NCI-H2227 (cell line): ENCODE results near the gene HOXB3.

Experiments used
- DNase-seq: peaks from one replicate; lab custom pipeline; 2025; ENCODE audit not compliant: unreplicated experiment; lab: John Stamatoyannopoulos, UW

The HOXB3 gene

DNA sequence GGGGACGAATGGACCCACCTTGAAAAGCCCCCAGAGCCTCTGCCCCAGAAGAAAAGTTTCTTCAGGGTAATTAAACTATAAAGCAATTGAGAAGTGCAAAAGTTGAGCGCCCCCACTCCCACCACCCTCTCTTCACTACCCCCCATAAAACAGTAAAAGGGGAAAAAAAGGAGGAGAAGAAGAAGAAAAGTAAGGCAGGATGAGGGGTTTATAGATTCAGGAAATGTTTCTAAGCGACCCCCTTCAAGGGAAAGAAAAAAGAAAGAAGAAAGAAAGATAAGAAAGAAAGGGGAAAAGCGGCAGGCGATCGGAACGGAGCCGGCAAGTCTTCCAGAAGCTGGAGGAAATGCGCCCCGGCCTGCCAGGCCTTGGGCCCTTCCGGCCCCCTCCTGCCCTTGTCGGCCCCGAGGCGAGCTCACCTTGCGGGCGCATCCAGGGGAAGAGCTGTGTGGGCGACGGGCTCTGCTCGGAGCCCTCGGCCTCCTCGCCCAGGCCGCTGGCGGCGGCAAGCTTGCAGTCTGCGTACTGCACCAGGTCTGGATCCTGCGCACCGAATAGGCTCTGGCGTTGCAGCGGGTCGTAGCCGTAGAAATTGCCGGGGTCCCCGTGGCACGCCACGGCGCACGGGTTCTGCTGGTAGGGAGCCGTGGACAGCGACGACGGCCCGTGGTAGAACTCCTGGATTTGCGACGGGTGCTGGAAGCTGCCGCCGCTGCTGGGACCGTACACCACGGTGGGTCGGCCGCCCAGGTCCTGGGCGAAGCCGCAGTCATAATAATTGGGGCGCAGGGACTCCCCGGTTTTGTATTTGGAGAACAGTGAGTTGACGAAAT lies 24.0 kb upstream of the HOXB3 start:
- peak; percentile 26 for DNase-seq

DNA sequence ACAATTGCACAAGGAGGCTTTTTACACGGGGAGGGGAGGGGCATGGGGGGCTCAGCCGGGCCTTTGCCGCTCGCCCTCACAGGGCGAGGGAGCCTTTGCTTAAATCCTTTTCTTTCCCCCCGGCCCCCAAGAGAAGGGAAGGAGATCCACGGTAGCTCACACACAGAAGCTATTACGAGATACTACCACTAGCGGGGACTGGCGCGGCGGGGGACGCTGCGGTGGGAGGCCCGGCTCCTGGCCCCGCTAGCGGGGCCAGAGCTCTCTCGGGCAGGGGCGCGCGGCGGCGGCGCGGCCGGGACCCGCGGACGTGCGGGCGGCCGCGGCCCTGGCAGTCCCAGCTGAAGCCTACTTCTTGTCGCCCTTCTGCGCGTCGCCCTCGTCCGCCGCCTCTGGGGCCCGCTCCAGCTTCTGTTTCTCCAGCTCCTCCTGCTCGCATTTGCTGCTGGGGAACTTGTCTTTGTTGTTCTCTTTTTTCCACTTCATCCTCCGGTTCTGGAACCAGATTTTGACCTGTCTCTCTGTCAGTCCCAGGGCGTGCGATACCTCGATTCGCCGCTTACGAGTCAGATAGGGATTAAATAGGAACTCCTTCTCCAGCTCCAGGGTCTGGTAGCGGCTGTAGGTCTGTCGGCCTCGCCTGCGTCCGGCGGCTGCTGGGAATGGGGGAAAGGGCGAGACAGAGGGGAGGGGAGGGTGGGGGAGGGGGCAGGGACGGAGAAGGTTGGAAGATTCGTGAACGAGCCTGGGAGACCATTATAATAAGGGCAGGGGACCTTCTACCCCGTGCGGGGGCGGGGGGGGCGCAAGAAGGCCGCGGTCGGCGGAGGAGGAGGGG lies 23.0 kb upstream of the HOXB3 start:
- peak; percentile 44 for DNase-seq

- DNase-seq, result peak; percentile 71
These were observed 22.4 kb upstream of the HOXB3 start for GRCh38 chr17:48612456-48612853.

- DNase-seq, result peak; percentile 71
These were observed 21.8 kb upstream of the HOXB3 start for GRCh38 chr17:48611681-48612455.

- no peak for DNase-seq
These were observed 21.2 kb upstream of the HOXB3 start for GRCh38 chr17:48611213-48611612.

GRCh38 chr17:48610282-48611211 lies 20.5 kb upstream of the HOXB3 start, which contains the start of gene HOXB7:
TSS of gene HOXB7 (minus strand) at chr17:48611017. CDS start at chr17:48610918, 99 bp downstream.
- DNase-seq, result peak; percentile 74

- peak; percentile 48 for DNase-seq
These were observed 19.8 kb upstream of the HOXB3 start for GRCh38 chr17:48609759-48610281.

DNA sequence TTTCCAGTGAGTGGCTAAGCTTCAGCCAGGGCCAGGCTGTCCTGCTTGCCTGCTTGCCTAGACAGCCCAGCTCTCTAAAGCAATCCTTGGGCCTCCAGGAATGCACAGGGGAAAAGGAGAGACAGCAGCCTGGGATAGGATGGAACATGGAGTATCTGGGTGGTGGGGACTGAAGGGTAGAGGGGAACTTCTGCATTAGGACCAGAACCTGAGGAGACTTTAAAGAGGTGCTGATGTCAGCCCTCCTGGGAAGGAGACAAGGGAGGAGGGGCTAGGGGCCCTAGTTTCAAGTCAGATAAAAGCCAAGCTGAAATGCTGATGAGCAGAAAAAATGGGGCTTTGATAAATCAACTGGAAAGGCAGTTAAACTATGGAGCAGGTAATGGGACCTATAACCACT lies 19.0 kb upstream of the HOXB3 start:
- no peak for DNase-seq

GRCh38 chr17:48608494-48608834 lies 18.4 kb upstream of the HOXB3 start:
- DNase-seq, result no peak

DNA sequence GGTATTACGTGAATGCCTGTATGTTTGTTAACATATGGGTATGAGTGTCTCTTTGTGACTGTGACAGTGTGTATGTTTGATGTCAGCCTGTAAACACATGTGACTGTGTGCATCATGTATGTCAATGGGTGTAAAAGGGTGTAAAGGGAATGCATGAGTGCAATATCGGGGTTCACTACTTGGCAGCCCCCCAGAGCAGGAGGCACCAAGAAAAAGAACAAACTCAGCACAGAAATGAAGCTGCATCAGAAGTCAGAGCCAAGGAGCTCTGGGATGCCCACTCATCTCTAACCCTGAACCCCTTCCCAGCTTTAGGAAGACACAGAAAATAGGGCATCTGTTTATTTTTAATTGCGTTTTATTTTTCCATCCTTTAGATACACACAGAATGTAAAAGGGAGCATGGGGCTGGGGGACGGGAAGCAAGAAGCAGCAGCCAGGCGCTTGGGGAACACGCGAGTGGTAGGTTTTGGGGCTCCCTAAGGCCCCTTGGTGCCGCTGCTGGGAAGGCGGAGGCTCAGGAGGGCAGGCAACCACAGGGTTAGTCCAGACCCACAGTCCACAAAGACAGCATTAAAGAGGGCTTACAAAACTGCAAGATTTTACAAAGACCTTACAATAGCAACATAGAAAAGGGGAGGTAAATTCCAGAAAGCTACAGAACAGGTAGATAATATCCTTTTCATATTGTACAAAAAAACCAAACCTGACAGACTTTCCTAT lies 17.0 kb upstream of the HOXB3 start:
- DNase-seq, result no peak

DNA sequence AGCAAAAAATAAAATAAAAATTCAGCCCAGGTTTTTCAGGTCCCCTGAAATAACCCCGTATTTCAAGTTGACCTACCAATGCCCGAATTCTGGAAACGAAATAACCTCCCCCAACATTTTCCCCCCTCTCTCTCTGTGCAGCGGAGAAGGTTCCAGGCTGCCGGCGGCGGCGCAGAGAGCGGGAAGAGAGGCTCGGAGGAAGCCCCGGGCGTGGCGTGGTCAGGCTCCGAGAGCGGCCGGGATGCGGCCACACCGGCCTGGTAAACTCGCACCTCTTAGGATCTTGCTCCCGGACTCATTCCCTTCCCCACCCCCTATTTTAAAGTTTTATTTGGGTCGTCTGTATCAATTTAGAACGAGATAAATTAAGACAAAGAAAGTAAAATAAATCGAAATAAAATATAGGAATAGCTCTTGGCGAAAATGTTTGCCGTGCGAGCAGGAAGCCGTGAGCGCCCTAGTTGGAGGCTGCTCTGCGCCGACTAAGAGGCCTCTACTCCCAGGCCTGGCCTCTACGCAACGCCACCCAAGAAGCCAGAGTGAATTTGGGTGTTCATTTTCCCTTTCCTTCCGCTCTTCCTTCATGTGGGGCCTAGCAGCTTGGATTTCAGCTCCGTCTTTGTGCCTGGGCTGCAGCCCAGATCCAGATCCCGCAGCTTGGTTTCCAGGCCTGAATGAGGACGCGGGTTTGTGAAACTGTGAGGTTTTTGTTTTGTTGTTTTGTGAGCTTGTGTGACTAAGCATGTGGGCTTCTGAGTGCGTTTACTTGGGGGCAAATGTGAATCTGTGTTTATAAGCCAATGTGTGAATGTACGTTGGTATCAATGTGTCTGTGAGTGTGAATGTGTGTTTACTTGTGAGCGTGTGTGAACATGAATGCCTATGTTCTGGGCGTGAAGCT lies 16.2 kb upstream of the HOXB3 start:
- DNase-seq, result no peak

- no peak for DNase-seq
These were observed 15.4 kb upstream of the HOXB3 start for GRCh38 chr17:48605409-48605919.

DNA sequence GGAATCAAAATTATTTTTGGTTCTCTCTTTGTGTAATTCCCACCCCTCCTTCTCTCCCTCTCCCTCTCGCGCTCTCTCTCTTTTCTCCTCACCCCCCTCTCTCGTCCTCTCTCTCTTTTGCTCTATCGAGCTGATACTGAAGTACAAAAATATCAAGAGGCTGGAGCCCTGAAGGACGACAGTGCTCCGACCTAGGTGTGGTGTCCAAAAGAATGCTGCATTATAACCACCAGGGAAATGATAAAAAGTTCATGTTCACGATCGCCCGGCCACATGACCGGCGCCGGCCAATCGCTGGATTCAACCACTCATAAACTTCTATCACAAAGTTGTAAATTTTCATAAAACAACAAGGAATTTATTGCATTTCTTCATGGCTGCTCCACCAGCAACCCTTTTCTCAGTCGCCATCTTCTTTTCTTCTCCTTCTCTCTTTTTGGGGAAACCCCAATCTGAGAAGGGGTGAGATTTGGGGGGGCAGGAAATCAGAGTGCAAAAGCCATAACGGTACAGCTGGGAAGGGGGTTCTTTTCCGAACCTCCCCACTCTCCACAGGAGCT lies 14.8 kb upstream of the HOXB3 start, which contains the start of gene HOXB6:
TSS of gene HOXB6 (minus strand) at position 217 of the 560 bp plus-strand sequence. CDS start 6,836 bp downstream, outside the sequence.
- peak; percentile 25 for DNase-seq

- no peak for DNase-seq
These were observed 14.1 kb upstream of the HOXB3 start for GRCh38 chr17:48603959-48604769.

- DNase-seq, result no peak
These were observed 11.7 kb upstream of the HOXB3 start for GRCh38 chr17:48601539-48602425.

GRCh38 chr17:48601207-48601538 lies 11.1 kb upstream of the HOXB3 start:
- no peak for DNase-seq
